KMS-11 (cell line): ENCODE results near the gene TBL1X.

Experiments used
- H2AFZ ChIP-seq: fragments of 200-600 bp; sonication (generic); 2 replicates; pipeline ENCODE4 v1.6.1; 2016; ENCODE audit warnings: antibody characterized with exemption, mixed run types, low read depth
- H3K27ac ChIP-seq: fragments of 200-600 bp; sonication (generic); 2 replicates; pipeline ENCODE4 v1.6.1; 2016; ENCODE audit warnings: mild to moderate bottlenecking, mixed run types
- H3K27me3 ChIP-seq: fragments of 200-600 bp; sonication (generic); 2 replicates; pipeline ENCODE4 v1.6.1; 2017; ENCODE audit warnings: mild to moderate bottlenecking, low read depth, mixed run types, moderate library complexity; ENCODE audit not compliant: insufficient read depth
- H3K36me3 ChIP-seq: fragments of 200-600 bp; sonication (generic); 2 replicates; pipeline ENCODE4 v1.6.1; 2017; ENCODE audit warnings: mild to moderate bottlenecking, mixed run types; ENCODE audit not compliant: insufficient read depth
- H3K4me1 ChIP-seq: fragments of 200-600 bp; sonication (generic); 2 replicates; pipeline ENCODE4 v1.6.1; 2016; ENCODE audit warnings: mild to moderate bottlenecking, low read depth, mixed run types; ENCODE audit not compliant: poor library complexity, severe bottlenecking
- H3K4me2 ChIP-seq: fragments of 200-600 bp; sonication (generic); 2 replicates; pipeline ENCODE4 v1.7.0; 2016; ENCODE audit warnings: mild to moderate bottlenecking, mixed run types
- H3K4me3 ChIP-seq: fragments of 200-600 bp; sonication (generic); IDR thresholded peaks from 2 replicates; pipeline ENCODE4 v1.6.1; 2017; ENCODE audit warnings: low read depth, low read length, mixed read lengths; ENCODE audit not compliant: insufficient read depth
- H3K79me2 ChIP-seq: fragments of 200-600 bp; sonication (generic); 2 replicates; pipeline ENCODE4 v1.6.1; 2016; ENCODE audit warnings: low read depth, mixed run types; ENCODE audit not compliant: insufficient read depth
- H3K9ac ChIP-seq: fragments of 200-600 bp; sonication (generic); 2 replicates; pipeline ENCODE4 v1.6.1; 2016; ENCODE audit warnings: mild to moderate bottlenecking, mixed run types
- H4K20me1 ChIP-seq: fragments of 200-600 bp; sonication (generic); 2 replicates; pipeline ENCODE4 v1.6.1; 2016; ENCODE audit warnings: mild to moderate bottlenecking, mixed run types; ENCODE audit not compliant: insufficient read depth
- TF ChIP-seq, protein P1 (sequence below): fragments of 200-600 bp; sonication (generic); conservative IDR thresholded peaks from 2 replicates; pipeline ENCODE4 v1.6.1; 2017; ENCODE audit warnings: low read depth, mild to moderate bottlenecking, antibody characterized with exemption, low read length, moderate library complexity, mixed read lengths

The TBL1X gene

GRCh38 chrX:9730078-9730477 is 265.2 kb downstream of the TBL1X start:
- Histone ChIP-seq H3K27me3 (no peaks in the 10 kb centered on the region), H3K4me1 (no peaks in the 10 kb centered on the region), H3K79me2 (no peaks in the 10 kb centered on the region), H3K27ac (no peak overlapping the region), H2AFZ (no peak overlapping the region), H3K4me2 (no peak overlapping the region), H3K4me3 (no peak overlapping the region), H4K20me1 (no peaks in the 10 kb centered on the region), H3K9ac (no peak overlapping the region), H3K36me3 (no peaks in the 10 kb centered on the region)
- TF ChIP-seq, protein P1, sequence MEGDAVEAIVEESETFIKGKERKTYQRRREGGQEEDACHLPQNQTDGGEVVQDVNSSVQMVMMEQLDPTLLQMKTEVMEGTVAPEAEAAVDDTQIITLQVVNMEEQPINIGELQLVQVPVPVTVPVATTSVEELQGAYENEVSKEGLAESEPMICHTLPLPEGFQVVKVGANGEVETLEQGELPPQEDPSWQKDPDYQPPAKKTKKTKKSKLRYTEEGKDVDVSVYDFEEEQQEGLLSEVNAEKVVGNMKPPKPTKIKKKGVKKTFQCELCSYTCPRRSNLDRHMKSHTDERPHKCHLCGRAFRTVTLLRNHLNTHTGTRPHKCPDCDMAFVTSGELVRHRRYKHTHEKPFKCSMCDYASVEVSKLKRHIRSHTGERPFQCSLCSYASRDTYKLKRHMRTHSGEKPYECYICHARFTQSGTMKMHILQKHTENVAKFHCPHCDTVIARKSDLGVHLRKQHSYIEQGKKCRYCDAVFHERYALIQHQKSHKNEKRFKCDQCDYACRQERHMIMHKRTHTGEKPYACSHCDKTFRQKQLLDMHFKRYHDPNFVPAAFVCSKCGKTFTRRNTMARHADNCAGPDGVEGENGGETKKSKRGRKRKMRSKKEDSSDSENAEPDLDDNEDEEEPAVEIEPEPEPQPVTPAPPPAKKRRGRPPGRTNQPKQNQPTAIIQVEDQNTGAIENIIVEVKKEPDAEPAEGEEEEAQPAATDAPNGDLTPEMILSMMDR = no peak

- TF ChIP-seq, protein P1 = no peak
- no peak overlapping the region for H3K27ac ChIP-seq
- H3K4me3 ChIP-seq = no peak overlapping the region
- no peaks in the 10 kb centered on the region for H3K4me1 ChIP-seq
- no peak overlapping the region for H3K4me2 ChIP-seq
- H2AFZ ChIP-seq = no peak overlapping the region
- H3K9ac ChIP-seq = no peak overlapping the region
- H4K20me1 ChIP-seq = no peaks in the 10 kb centered on the region
- H3K27me3 ChIP-seq = no peaks in the 10 kb centered on the region
- no peaks in the 10 kb centered on the region for H3K36me3 ChIP-seq
- H3K79me2 ChIP-seq = no peaks in the 10 kb centered on the region
These were observed 265.9 kb downstream of the TBL1X start for GRCh38 chrX:9730752-9731151.

GRCh38 chrX:9737363-9737762 is 272.5 kb downstream of the TBL1X start:
- no peaks in the 10 kb centered on the region for H4K20me1 ChIP-seq
- H3K27ac ChIP-seq = no peak overlapping the region
- H2AFZ ChIP-seq = no peak overlapping the region
- H3K27me3 ChIP-seq = no peaks in the 10 kb centered on the region
- H3K4me3 ChIP-seq = no peak overlapping the region
- TF ChIP-seq, protein P1 = no peak
- no peaks in the 10 kb centered on the region for H3K4me1 ChIP-seq
- no peak overlapping the region for H3K9ac ChIP-seq
- H3K79me2 ChIP-seq = no peaks in the 10 kb centered on the region
- H3K36me3 ChIP-seq = no peaks in the 10 kb centered on the region
- no peak overlapping the region for H3K4me2 ChIP-seq

DNA sequence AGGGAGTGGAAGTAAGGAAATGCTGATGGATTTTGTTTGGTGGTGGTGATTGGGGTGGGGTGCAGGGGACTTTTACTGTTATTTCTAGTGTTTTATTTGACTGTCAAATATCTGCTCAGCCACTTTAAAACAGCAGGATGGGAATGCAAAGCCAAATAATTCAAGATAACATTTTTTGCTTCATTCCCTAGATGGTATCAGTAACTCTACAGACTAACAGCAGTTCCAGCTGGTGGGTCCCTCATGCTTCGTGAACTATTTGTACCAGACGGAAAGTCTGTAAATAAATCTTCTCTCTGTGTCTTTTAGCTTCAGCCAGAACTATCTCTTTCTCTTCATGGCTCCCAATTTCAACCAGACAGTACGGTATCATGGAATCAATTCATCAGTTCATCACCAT is 273.3 kb downstream of the TBL1X start:
- Histone ChIP-seq H3K36me3 (no peaks in the 10 kb centered on the region), H3K27me3 (no peaks in the 10 kb centered on the region), H3K4me2 (no peak overlapping the region), H3K4me3 (no peak overlapping the region), H3K4me1 (no peaks in the 10 kb centered on the region), H3K9ac (no peak overlapping the region), H3K79me2 (no peaks in the 10 kb centered on the region), H2AFZ (no peak overlapping the region), H4K20me1 (no peaks in the 10 kb centered on the region), H3K27ac (no peak overlapping the region)
- TF ChIP-seq, protein P1 = no peak
